ENCODE results near the gene PSTPIP2. TPM values are rescaled to one million over a fixed set of nuclear protein-coding genes. Genes with fewer than 3 reads are reported as not detected.
A peak's percentile ranks its signal among the peaks of the same experiment; 100 is the strongest.
"Not testable (repeated sequence)": the region's sequence is repeated elsewhere in the genome, so short reads cannot be mapped to it uniquely, and the experiment has no call there.

Gene PSTPIP2
- total and polyA plus RNA-seq, 4 donors, result 4.0 to 14.7 (median 8.6) TPM

DNA sequence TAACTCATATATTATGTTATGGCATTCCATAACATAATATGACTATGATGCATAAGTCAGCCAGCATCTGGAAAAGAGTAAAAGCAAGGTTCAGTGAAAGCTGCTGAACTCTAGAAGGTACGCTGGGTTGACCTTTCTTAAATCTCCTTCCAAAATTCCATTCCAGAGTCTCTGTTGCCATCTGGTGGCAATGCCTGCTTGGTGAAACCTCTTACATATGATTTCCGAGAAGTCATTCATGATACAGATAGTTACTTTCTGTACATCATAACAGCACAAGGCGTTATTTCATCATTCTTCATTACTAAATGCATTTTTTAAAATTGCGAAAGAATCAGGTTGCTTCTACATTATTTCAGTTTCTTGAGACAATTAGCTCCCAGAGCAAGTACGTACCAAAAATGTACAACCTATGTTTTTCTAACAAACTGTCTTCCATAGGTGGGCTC lies 97.9 kb downstream of the PSTPIP2 start (continued):
- TF ChIP-seq YY1 (IDR thresholded peaks at IDR 0.05) (no peak), RAD21 (IDR thresholded peaks at IDR 0.05) (peak; percentile 95 to 97), RXRA (IDR thresholded peaks at IDR 0.05) (peak; percentile 52 to 70)

DNA sequence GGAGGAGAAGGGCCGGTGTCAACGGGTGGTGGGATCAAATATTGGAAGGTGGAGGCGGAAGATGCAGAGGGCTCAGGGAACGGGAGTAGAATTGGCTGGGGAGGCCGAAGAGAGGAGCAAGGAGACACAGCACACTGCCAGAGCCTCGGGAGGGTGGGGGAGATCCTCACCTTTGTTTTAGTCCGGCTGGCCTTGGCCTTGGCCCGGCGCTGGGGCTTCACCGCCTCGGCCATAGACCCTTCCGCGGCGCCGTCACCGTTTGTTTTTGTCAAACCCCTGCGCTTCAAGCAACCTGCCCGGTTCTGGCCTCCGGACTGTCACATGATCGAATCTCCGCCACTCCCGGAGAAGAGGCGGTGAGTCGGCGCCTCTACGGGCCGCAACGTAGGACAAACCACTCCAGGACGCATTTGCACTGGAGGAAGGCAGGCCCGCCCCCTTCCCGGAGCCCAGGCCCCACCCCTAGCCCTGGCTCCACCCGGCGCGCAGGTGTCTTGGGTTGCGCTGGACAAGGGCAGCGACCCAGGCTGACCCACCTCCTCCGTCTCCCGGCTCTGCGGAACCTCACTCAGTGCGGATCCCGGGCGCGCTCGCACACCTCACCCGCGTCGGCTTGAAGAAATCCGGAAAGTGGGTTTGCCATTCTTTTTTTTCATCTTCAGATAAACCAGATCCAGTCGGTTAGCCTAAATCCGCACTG lies 104.9 kb downstream of the PSTPIP2 start, which contains the start of gene EPG5:
EPG5 (minus strand) TSS at position 323 of the 700 bp plus-strand sequence; CDS start at position 233, 90 bp downstream.
- WGBS, result under 1% methylated on average over 50 of the region's 50 CpGs
- Histone ChIP-seq H3K4me3 (ENCODE audit: low read depth in 1 of 3, low read length in 3 of 3) (peak within 1 kb of the TSS; percentile 81 to 100 (median 90)), H3K27ac (ENCODE audit: low read depth in 1 of 2, low read length in 2 of 2) (peak within 1 kb of the TSS; percentile 72 to 89), H3K9ac (ENCODE audit: low read depth in 1 of 2, low read length in 2 of 2) (peak within 1 kb of the TSS; percentile 86 to 96), H3K9me3 (ENCODE audit: control insufficient read depth in 4 of 4, low read length in 3 of 4) (no peaks in the 10 kb centered on the region), H3K27me3 (ENCODE audit: control insufficient read depth in 4 of 4, insufficient read depth in 4 of 4, low read length in 3 of 4) (no peaks in the 10 kb centered on the region), H3K36me3 (ENCODE audit: control insufficient read depth in 4 of 4, insufficient read depth in 3 of 4, low read depth in 1 of 4, low read length in 3 of 4) (no peaks in the 10 kb centered on the region), H3K4me1 (ENCODE audit: control insufficient read depth in 4 of 4, insufficient read depth in 4 of 4, low read length in 3 of 4) (peaks cover 2 to 13% (median 10%) of the 10 kb centered on the region in 4 donors)
- DNase-seq (ENCODE audit: low spot score), result peak; percentile 96
- TF ChIP-seq GABPA (IDR thresholded peaks at IDR 0.05 in 1 of 2, conservative IDR thresholded peaks at IDR 0.05 in 1 of 2) (no peak), RXRA (IDR thresholded peaks at IDR 0.05) (peak; percentile 74 to 80), NR2F2 (IDR thresholded peaks at IDR 0.05) (peak; percentile 41), YY1 (IDR thresholded peaks at IDR 0.05) (peak; percentile 88), EGR1 (IDR thresholded peaks at IDR 0.05; ENCODE audit: low read depth in 2 of 2) (peak in 1 of 2 donors; percentile 39), HNF4G (IDR thresholded peaks at IDR 0.05) (no peak), TAF1 (conservative IDR thresholded peaks at IDR 0.05) (no peak), SP1 (IDR thresholded peaks at IDR 0.05) (peak; percentile 82), JUND (IDR thresholded peaks at IDR 0.05) (peak in 1 of 2 donors; percentile 50), FOXA2 (IDR thresholded peaks at IDR 0.05) (no peak), RAD21 (IDR thresholded peaks at IDR 0.05) (no peak), HNF4A (conservative IDR thresholded peaks at IDR 0.05) (peak; percentile 15 to 52)
- TF ChIP-seq, protein P1, sequence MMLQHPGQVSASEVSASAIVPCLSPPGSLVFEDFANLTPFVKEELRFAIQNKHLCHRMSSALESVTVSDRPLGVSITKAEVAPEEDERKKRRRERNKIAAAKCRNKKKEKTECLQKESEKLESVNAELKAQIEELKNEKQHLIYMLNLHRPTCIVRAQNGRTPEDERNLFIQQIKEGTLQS (IDR thresholded peaks at IDR 0.05), result no peak
- TF ChIP-seq, protein P2, sequence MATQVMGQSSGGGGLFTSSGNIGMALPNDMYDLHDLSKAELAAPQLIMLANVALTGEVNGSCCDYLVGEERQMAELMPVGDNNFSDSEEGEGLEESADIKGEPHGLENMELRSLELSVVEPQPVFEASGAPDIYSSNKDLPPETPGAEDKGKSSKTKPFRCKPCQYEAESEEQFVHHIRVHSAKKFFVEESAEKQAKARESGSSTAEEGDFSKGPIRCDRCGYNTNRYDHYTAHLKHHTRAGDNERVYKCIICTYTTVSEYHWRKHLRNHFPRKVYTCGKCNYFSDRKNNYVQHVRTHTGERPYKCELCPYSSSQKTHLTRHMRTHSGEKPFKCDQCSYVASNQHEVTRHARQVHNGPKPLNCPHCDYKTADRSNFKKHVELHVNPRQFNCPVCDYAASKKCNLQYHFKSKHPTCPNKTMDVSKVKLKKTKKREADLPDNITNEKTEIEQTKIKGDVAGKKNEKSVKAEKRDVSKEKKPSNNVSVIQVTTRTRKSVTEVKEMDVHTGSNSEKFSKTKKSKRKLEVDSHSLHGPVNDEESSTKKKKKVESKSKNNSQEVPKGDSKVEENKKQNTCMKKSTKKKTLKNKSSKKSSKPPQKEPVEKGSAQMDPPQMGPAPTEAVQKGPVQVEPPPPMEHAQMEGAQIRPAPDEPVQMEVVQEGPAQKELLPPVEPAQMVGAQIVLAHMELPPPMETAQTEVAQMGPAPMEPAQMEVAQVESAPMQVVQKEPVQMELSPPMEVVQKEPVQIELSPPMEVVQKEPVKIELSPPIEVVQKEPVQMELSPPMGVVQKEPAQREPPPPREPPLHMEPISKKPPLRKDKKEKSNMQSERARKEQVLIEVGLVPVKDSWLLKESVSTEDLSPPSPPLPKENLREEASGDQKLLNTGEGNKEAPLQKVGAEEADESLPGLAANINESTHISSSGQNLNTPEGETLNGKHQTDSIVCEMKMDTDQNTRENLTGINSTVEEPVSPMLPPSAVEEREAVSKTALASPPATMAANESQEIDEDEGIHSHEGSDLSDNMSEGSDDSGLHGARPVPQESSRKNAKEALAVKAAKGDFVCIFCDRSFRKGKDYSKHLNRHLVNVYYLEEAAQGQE (IDR thresholded peaks at IDR 0.05), result peak; percentile 41
- TF ChIP-seq, protein P3, sequence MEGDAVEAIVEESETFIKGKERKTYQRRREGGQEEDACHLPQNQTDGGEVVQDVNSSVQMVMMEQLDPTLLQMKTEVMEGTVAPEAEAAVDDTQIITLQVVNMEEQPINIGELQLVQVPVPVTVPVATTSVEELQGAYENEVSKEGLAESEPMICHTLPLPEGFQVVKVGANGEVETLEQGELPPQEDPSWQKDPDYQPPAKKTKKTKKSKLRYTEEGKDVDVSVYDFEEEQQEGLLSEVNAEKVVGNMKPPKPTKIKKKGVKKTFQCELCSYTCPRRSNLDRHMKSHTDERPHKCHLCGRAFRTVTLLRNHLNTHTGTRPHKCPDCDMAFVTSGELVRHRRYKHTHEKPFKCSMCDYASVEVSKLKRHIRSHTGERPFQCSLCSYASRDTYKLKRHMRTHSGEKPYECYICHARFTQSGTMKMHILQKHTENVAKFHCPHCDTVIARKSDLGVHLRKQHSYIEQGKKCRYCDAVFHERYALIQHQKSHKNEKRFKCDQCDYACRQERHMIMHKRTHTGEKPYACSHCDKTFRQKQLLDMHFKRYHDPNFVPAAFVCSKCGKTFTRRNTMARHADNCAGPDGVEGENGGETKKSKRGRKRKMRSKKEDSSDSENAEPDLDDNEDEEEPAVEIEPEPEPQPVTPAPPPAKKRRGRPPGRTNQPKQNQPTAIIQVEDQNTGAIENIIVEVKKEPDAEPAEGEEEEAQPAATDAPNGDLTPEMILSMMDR (IDR thresholded peaks at IDR 0.05; ENCODE audit: low read depth, low read length, missing input control), result no peak
- TF ChIP-seq, protein P4, sequence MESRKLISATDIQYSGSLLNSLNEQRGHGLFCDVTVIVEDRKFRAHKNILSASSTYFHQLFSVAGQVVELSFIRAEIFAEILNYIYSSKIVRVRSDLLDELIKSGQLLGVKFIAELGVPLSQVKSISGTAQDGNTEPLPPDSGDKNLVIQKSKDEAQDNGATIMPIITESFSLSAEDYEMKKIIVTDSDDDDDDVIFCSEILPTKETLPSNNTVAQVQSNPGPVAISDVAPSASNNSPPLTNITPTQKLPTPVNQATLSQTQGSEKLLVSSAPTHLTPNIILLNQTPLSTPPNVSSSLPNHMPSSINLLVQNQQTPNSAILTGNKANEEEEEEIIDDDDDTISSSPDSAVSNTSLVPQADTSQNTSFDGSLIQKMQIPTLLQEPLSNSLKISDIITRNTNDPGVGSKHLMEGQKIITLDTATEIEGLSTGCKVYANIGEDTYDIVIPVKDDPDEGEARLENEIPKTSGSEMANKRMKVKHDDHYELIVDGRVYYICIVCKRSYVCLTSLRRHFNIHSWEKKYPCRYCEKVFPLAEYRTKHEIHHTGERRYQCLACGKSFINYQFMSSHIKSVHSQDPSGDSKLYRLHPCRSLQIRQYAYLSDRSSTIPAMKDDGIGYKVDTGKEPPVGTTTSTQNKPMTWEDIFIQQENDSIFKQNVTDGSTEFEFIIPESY (IDR thresholded peaks at IDR 0.05), result peak; percentile 93
- TF ChIP-seq, protein P5, sequence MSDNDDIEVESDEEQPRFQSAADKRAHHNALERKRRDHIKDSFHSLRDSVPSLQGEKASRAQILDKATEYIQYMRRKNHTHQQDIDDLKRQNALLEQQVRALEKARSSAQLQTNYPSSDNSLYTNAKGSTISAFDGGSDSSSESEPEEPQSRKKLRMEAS (IDR thresholded peaks at IDR 0.05), result peak; percentile 75

DNA sequence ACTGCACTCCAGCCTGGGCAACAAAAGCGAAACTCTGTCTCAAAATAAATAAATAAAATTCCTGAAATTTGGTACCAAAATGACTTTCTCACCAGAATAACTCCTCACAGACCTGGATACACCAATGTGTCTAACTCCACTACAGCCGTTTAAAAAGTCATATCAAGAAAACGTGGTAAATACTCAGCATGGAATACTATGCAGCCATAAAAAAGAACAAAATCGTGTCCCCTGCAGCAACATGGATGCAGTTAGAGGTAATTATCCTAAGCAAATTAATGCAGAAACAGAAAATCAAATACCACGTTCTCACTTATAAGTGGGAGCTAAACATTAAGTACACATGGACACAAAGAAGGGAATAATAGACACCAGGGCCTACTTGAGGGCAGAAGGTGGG lies 107.1 kb downstream of the PSTPIP2 start:
- not testable (repeated sequence) for H3K27ac ChIP-seq (ENCODE audit: low read depth in 1 of 2, low read length in 2 of 2); DNase-seq (ENCODE audit: low spot score); H3K9ac ChIP-seq (ENCODE audit: low read depth in 1 of 2, low read length in 2 of 2); H3K27me3 ChIP-seq (ENCODE audit: control insufficient read depth in 4 of 4, insufficient read depth in 4 of 4, low read length in 3 of 4); H3K36me3 ChIP-seq (ENCODE audit: control insufficient read depth in 4 of 4, insufficient read depth in 3 of 4, low read depth in 1 of 4, low read length in 3 of 4); H3K9me3 ChIP-seq (ENCODE audit: control insufficient read depth in 4 of 4, low read length in 3 of 4); H3K4me3 ChIP-seq (ENCODE audit: low read depth in 1 of 3, low read length in 3 of 3)
- 96% methylated on average over 5 of the region's 5 CpGs for WGBS
- peaks cover 2 to 14% (median 11%) of the 10 kb centered on the region in 4 donors for H3K4me1 ChIP-seq (ENCODE audit: control insufficient read depth in 4 of 4, insufficient read depth in 4 of 4, low read length in 3 of 4)
